Measurements from ENCODE around the gene RANBP3.
"Not testable (repeated sequence)": the region's sequence is repeated elsewhere in the genome, so short reads cannot be mapped to it uniquely, and the experiment has no call there.

RANBP3 gene

GRCh38 chr19:5987077-5987818, 9.3 kb upstream of the RANBP3 start:
- TF ChIP-seq CTCF (conservative IDR thresholded peaks at IDR 0.05; ENCODE audit: control insufficient read depth, insufficient read depth, low read depth, low read length) = peak; percentile 97
- DNase-seq (ENCODE audit: low read depth) = peak; percentile 82
- H3K4me3 ChIP-seq (ENCODE audit: control insufficient read depth, low read depth, low read length) = peak overlapping the region; percentile 39

DNA sequence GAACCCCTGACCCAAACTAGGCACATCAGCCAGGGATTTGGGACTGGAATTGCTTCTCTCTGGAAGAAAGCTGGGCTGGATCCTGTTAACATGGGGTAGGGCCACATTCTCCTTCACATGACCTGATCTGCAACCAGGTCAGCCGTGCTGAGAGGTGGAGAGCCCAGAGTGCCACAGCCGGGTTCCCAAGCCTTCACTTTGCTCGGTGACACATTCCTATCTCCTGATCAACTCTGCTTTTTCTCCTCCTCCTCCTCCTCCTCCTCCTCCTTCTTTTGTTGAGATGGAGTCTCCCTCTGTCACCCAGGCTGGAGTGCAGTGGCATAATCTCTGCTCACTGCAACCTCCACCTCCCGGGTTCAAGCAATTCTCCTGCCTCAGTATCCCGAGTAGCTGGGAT, 7.9 kb upstream of the RANBP3 start:
- not testable (repeated sequence) for H3K4me3 ChIP-seq (ENCODE audit: control insufficient read depth, low read depth, low read length); DNase-seq (ENCODE audit: low read depth)

GRCh38 chr19:5985098-5985783, 7.3 kb upstream of the RANBP3 start:
- TF ChIP-seq CTCF (conservative IDR thresholded peaks at IDR 0.05; ENCODE audit: control insufficient read depth, insufficient read depth, low read depth, low read length) = no peak
- H3K4me3 ChIP-seq (ENCODE audit: control insufficient read depth, low read depth, low read length) = no peak overlapping the region
- DNase-seq (ENCODE audit: low read depth) = peak; percentile 26

- DNase-seq (ENCODE audit: low read depth) = no peak
- TF ChIP-seq CTCF (conservative IDR thresholded peaks at IDR 0.05; ENCODE audit: control insufficient read depth, insufficient read depth, low read depth, low read length) = no peak
- no peak overlapping the region for H3K4me3 ChIP-seq (ENCODE audit: control insufficient read depth, low read depth, low read length)
Measured at GRCh38 chr19:5984600-5984999, 6.7 kb upstream of the RANBP3 start.

- TF ChIP-seq CTCF (conservative IDR thresholded peaks at IDR 0.05; ENCODE audit: control insufficient read depth, insufficient read depth, low read depth, low read length) = no peak
- peak; percentile 42 for DNase-seq (ENCODE audit: low read depth)
- H3K4me3 ChIP-seq (ENCODE audit: control insufficient read depth, low read depth, low read length) = no peak overlapping the region
Measured at GRCh38 chr19:5983367-5983955, 5.5 kb upstream of the RANBP3 start.

- H3K4me3 ChIP-seq (ENCODE audit: control insufficient read depth, low read depth, low read length) = peak overlapping the region; percentile 74
- no peak for TF ChIP-seq CTCF (conservative IDR thresholded peaks at IDR 0.05; ENCODE audit: control insufficient read depth, insufficient read depth, low read depth, low read length)
- no peak for DNase-seq (ENCODE audit: low read depth)
Measured at GRCh38 chr19:5978606-5979552, 939 bp upstream of the RANBP3 start.
